Calu3 (cell line): ENCODE measurements around the gene RETN. TPM values are rescaled to one million over a fixed set of nuclear protein-coding genes. Genes with fewer than 3 reads are reported as not detected.

Source experiments
- BruUV-seq: library from RNA; stranded (reverse); fragments of 400-500 nt; replicated peaks from 2 replicates; lab custom pipeline; 2021; lab: Mats Ljungman, UMichigan
- CTCF ChIA-PET: fragments of 300-600 bp; sonication (Branson Sonifier 250); formaldehyde crosslinking; loops from one replicate; lab custom pipeline; 2022; ENCODE audit warnings: antibody characterized with exemption; lab: Charles Lee
- DNase-seq: peaks from one replicate; pipeline ENCODE4 v3.0.0; 2022
- H3K27ac Mint-ChIP-seq: one replicate; pipeline ENCODE4 v1.8.0; 2022; ENCODE audit warnings: mixed read lengths; ENCODE audit not compliant: unreplicated experiment
- H3K27me3 Mint-ChIP-seq: one replicate; pipeline ENCODE4 v1.8.0; 2022; ENCODE audit warnings: mixed read lengths; ENCODE audit not compliant: unreplicated experiment
- H3K36me3 Mint-ChIP-seq: one replicate; pipeline ENCODE4 v1.8.0; 2022; ENCODE audit warnings: mild to moderate bottlenecking, moderate library complexity, mixed read lengths; ENCODE audit not compliant: insufficient read depth, unreplicated experiment
- H3K4me1 Mint-ChIP-seq: one replicate; pipeline ENCODE4 v1.8.0; 2022; ENCODE audit warnings: mild to moderate bottlenecking, low read depth, mixed read lengths; ENCODE audit not compliant: unreplicated experiment
- H3K4me3 Mint-ChIP-seq: one replicate; pipeline ENCODE4 v1.8.0; 2022; ENCODE audit warnings: mild to moderate bottlenecking, low read depth, moderate library complexity, mixed read lengths; ENCODE audit not compliant: unreplicated experiment
- H3K9me3 Mint-ChIP-seq: one replicate; pipeline ENCODE4 v1.8.0; 2022; ENCODE audit warnings: low read depth, mixed read lengths; ENCODE audit not compliant: unreplicated experiment
- CTCF ChIP-seq: fragments of 200-600 bp; IDR thresholded peaks from one replicate; pipeline ENCODE4 v1.8.0; 2022; ENCODE audit warnings: antibody characterized with exemption; ENCODE audit not compliant: unreplicated experiment
- intact Hi-C: fragments of 100-400 bp; cut with micrococcal nuclease; formaldehyde crosslinking; loops from one replicate; pipeline ENCODE4 v1.10.0; 2022; ENCODE audit not compliant: unreplicated experiment
- total RNA-seq: library from RNA; stranded (reverse); gene quantifications from 2 replicates; pipeline ENCODE4 v1.2.3, GENCODE V29; 2022

The RETN gene
- total RNA-seq, 1 experiment from 2014 or later: not detected

DNA sequence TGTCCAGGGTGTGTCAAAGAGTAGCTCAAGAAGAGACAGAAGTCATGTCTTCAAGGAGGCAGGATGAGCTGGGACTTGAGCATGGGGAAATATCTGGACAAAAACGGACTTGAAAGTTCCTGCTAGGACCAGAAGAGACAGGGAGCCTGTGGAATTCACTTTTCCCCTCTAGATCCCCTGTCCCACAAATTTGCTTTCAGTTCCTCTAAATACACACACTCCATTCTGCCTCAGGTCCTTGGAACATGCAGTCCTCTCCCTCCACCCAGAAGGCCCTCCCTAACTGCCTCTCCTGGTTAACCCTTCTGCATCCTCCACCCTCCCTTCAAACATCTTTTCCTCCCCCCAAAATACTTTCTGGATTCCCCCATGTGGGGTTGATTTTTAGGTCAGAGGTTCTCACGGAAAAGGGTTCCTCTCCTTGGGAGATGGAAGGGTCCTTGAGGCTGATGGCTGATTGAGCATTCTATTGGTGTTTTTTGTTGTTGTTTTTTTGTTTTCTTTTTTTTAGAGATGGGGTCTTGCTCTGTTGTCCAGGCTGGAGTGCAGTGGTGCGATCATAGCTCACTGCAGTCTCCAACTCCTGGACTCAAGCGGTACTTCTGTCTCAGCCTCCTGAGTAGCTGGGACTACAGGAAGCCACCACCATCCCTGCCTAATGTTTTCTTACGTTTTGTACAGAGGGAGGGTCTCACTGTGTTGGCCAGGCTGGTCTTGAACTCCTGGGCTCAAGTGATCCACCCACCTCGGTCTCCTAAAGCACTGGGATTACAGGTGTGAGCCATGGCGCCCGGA is 6.9 kb upstream of the RETN start:
- no peak for TF ChIP-seq CTCF
- Mint-ChIP-seq H3K27ac (no peak overlapping the region), H3K4me1 (no peaks in the 10 kb centered on the region), H3K9me3 (no peaks in the 10 kb centered on the region), H3K36me3 (no peaks in the 10 kb centered on the region), H3K4me3 (no peak overlapping the region), H3K27me3 (no peaks in the 10 kb centered on the region)
- intact Hi-C loops: no loop called here
- CTCF ChIA-PET: no interaction called here
- BruUV-seq: no TSS peak
- no peak for DNase-seq

- Mint-ChIP-seq H3K36me3 (no peaks in the 10 kb centered on the region), H3K4me1 (no peaks in the 10 kb centered on the region), H3K9me3 (no peaks in the 10 kb centered on the region), H3K4me3 (no peak overlapping the region), H3K27me3 (no peaks in the 10 kb centered on the region), H3K27ac (no peak overlapping the region)
- DNase-seq: no peak
- intact Hi-C loops: no loop called here
- CTCF ChIA-PET: no interaction called here
- TF ChIP-seq CTCF: no peak
- no TSS peak for BruUV-seq
Measured at GRCh38 chr19:7662657-7663056, 6.2 kb upstream of the RETN start.

DNA sequence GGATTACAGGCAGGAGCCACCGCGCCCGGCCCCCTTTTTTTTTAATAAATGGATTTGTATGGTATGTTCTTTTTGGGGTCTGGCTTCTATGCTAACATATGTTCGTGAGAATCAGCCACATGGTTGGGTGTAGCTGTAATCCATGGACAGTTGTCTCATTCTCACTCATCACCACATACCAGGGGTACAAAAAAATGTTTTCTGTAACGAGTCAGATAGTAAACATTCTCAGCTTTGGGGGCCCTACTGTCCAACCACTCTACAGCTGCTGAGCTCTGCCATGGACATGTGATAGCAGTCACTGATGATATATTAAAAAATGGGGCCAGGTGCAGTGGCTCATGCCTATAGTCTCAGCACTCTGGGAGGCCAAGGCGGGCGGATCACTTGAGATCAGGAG is 5.1 kb upstream of the RETN start:
- TF ChIP-seq CTCF: no peak
- Mint-ChIP-seq H3K4me3 (no peak overlapping the region), H3K9me3 (no peaks in the 10 kb centered on the region), H3K27ac (no peak overlapping the region), H3K36me3 (no peaks in the 10 kb centered on the region), H3K27me3 (peaks cover under 1% of the 10 kb centered on the region), H3K4me1 (no peaks in the 10 kb centered on the region)
- no TSS peak for BruUV-seq
- no peak for DNase-seq
- CTCF ChIA-PET: no interaction called here
- intact Hi-C loops: no loop called here

GRCh38 chr19:7665076-7665475 is 3.8 kb upstream of the RETN start:
- H3K9me3 Mint-ChIP-seq: no peaks in the 10 kb centered on the region
- CTCF ChIA-PET: no interaction called here

More at GRCh38 chr19:7665076-7665475, 3.8 kb upstream of the RETN start:
- no peaks in the 10 kb centered on the region for H3K36me3 Mint-ChIP-seq
- DNase-seq: no peak
- H3K4me1 Mint-ChIP-seq: peaks cover 3% of the 10 kb centered on the region
- intact Hi-C loops: no loop called here
- no peak for TF ChIP-seq CTCF
- no TSS peak for BruUV-seq
- no peak overlapping the region for H3K4me3 Mint-ChIP-seq
- no peak overlapping the region for H3K27ac Mint-ChIP-seq
- H3K27me3 Mint-ChIP-seq: peaks cover 14% of the 10 kb centered on the region
